Ectodermal cell (in vitro differentiated cells): ENCODE data around the gene GNA15.
"Not testable (repeated sequence)": the region's sequence is repeated elsewhere in the genome, so short reads cannot be mapped to it uniquely, and the experiment has no call there.

Experiments
- H3K27ac ChIP-seq: 2 replicates; pipeline ENCODE4 v1.7.0; 2013; ENCODE audit warnings: mild to moderate bottlenecking, low read depth, low read length; ENCODE audit not compliant: insufficient read depth, poor library complexity, severe bottlenecking
- H3K27me3 ChIP-seq: 2 replicates; pipeline ENCODE4 v1.7.0; 2013; ENCODE audit warnings: mild to moderate bottlenecking, low read length; ENCODE audit not compliant: insufficient read depth, control insufficient read depth, poor library complexity, severe bottlenecking
- H3K36me3 ChIP-seq: one replicate; pipeline ENCODE4 v1.7.0; 2013; ENCODE audit warnings: low read length; ENCODE audit not compliant: control insufficient read depth, insufficient read depth
- H3K4me1 ChIP-seq: one replicate; pipeline ENCODE4 v1.7.0; 2013; ENCODE audit warnings: low read length; ENCODE audit not compliant: control insufficient read depth, insufficient read depth
- H3K4me3 ChIP-seq: 2 replicates; pipeline ENCODE4 v1.7.0; 2013; ENCODE audit warnings: low read depth, low read length, control low read depth; ENCODE audit not compliant: insufficient read depth
- H3K9me3 ChIP-seq: 2 replicates; pipeline ENCODE4 v1.7.0; 2013; ENCODE audit warnings: mild to moderate bottlenecking, low read length, moderate library complexity; ENCODE audit not compliant: control insufficient read depth
- WGBS, 2 experiments: methylation state at CpG; one replicate each; pipeline ENCODE4 v1.1.7; 2013; ENCODE audit warnings: missing lambda C conversion rate in 2 of 2; 5-methylcytosine and 5-hydroxymethylcytosine counted together

The GNA15 gene

DNA sequence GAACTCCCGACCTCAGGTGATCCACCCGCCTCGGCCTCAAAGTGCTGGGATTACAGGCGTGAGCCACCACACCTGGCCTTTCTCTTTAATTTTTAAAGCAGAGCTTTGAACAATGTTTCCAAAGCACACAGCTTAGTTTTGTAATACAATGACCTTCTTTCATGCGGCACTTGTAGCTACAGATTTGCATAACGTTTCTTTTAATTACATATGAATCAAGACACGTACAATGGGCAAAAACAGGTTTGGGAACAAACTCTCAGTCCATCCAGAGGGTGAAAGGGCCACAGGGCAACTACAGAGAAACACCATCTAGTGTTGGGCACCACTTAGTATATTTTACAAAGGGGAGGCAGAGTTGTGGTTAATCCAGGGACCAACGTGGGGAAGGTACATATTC is 23.7 kb downstream of the GNA15 start:
- Histone ChIP-seq H3K9me3 (no peaks in the 10 kb centered on the region), H3K27ac (no peak overlapping the region), H3K4me3 (no peak overlapping the region), H3K4me1 (no peaks in the 10 kb centered on the region), H3K36me3 (no peaks in the 10 kb centered on the region), H3K27me3 (peaks cover 8% of the 10 kb centered on the region)
- WGBS, 2 experiments, result 72 to 75% methylated on average over 7 to 8 of the region's 8 CpGs

GRCh38 chr19:3160219-3160618 is 24.4 kb downstream of the GNA15 start:
- peaks cover 8% of the 10 kb centered on the region for H3K27me3 ChIP-seq
- H3K27ac ChIP-seq, result no peak overlapping the region
- H3K4me1 ChIP-seq, result no peaks in the 10 kb centered on the region
- no peaks in the 10 kb centered on the region for H3K9me3 ChIP-seq
- H3K4me3 ChIP-seq, result no peak overlapping the region
- H3K36me3 ChIP-seq, result no peaks in the 10 kb centered on the region
- WGBS, 2 experiments, result 76 to 85% methylated on average over 3 of the region's 3 CpGs

GRCh38 chr19:3161453-3161852 is 25.6 kb downstream of the GNA15 start:
- Histone ChIP-seq H3K27ac (no peak overlapping the region), H3K4me1 (no peaks in the 10 kb centered on the region), H3K27me3 (peaks cover 8% of the 10 kb centered on the region), H3K36me3 (no peaks in the 10 kb centered on the region), H3K4me3 (no peak overlapping the region), H3K9me3 (no peaks in the 10 kb centered on the region)
- 96 to 97% methylated on average over 4 of the region's 4 CpGs for whole genome bisulfite sequencing, 2 experiments

- H3K9me3 ChIP-seq, result no peaks in the 10 kb centered on the region
- WGBS, 2 experiments, result 74 to 81% methylated on average over 38 of the region's 38 CpGs
- no peaks in the 10 kb centered on the region for H3K36me3 ChIP-seq
- H3K27me3 ChIP-seq, result peaks cover 8% of the 10 kb centered on the region
- no peaks in the 10 kb centered on the region for H3K4me1 ChIP-seq
- H3K27ac ChIP-seq, result no peak overlapping the region
- H3K4me3 ChIP-seq, result no peak overlapping the region
Observed at GRCh38 chr19:3162418-3163229, 26.8 kb downstream of the GNA15 start.

DNA sequence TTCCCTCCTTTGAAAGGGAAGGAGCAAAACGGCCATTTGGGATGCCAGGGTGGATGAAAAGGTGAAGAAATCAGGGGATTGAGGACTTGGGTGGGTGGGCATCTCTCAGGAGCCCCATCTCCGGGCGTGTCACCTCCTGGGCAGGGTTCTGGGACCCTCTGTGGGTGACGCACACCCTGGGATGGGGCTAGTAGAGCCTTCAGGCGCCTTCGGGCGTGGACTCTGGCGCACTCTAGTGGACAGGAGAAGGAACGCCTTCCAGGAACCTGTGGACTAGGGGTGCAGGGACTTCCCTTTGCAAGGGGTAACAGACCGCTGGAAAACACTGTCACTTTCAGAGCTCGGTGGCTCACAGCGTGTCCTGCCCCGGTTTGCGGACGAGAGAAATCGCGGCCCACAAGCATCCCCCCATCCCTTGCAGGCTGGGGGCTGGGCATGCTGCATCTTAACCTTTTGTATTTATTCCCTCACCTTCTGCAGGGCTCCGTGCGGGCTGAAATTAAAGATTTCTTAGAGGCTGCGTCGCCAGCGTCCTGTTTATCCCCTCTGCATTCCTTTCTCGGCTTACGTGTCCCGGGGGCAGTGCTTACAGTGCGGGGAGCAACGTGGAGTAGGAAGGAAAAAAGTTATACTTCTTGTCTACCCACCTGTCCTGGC is 27.5 kb downstream of the GNA15 start:
- WGBS, 2 experiments, result 6 to 9% methylated on average over 27 of the region's 27 CpGs

GRCh38 chr19:3163943-3164342 is 28.1 kb downstream of the GNA15 start:
- Histone ChIP-seq H3K27ac (no peak overlapping the region), H3K27me3 (peaks cover 8% of the 10 kb centered on the region), H3K36me3 (no peaks in the 10 kb centered on the region), H3K9me3 (no peaks in the 10 kb centered on the region), H3K4me1 (no peaks in the 10 kb centered on the region), H3K4me3 (no peak overlapping the region)
- WGBS, 2 experiments, result 75 to 77% methylated on average over 7 of the region's 7 CpGs

More for the DNA sequence above, 27.5 kb downstream of the GNA15 start:
- no peak overlapping the region for H3K4me3 ChIP-seq
- no peaks in the 10 kb centered on the region for H3K4me1 ChIP-seq
- H3K9me3 ChIP-seq, result no peaks in the 10 kb centered on the region
- no peaks in the 10 kb centered on the region for H3K36me3 ChIP-seq
- no peak overlapping the region for H3K27ac ChIP-seq
- peaks cover 8% of the 10 kb centered on the region for H3K27me3 ChIP-seq

GRCh38 chr19:3167533-3168272 is 31.9 kb downstream of the GNA15 start:
- WGBS, 2 experiments, result 81 to 83% methylated on average over 13 of the region's 13 CpGs
- Histone ChIP-seq H3K4me3 (no peak overlapping the region), H3K4me1 (no peaks in the 10 kb centered on the region), H3K36me3 (no peaks in the 10 kb centered on the region), H3K27me3 (peaks cover 8% of the 10 kb centered on the region), H3K27ac (no peak overlapping the region), H3K9me3 (no peaks in the 10 kb centered on the region)

DNA sequence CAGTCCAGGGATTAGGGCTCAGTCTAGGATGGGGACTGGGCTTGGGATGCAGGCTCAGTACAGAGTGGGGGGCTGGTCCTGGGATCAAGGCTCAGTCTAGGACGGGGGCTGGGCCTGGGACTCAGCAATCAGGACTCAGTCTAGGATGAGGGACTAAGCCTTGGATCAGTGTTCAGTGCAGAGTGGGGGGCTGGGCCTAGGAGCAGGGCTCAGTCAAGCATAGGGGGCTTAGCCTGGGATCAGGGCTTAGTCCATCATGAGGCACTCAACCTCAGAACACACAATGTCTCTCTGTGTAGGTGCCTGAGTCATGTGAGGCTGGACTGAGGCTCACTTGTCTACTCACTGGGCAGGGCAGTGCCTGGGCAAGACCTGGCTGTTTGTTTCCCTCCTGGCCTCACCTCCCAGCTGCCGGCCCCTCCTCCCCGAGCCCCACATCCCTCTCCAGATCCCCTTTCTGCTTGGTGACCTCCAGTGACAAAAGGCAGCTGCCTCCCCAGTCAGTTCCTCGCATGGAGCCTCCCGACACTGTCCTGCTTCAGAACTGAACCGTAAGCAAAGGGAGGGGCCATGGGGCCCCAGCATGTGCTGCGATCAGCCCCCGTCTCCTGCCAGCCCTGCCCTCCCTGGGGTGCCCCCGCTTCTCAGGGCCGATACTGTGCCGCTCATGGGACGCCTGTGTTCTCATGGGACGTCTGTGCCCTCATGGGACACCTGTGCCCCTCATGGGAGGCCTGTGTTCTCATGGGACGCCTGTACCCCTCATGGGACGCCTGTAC is 36.2 kb downstream of the GNA15 start:
- Histone ChIP-seq H3K9me3 (no peaks in the 10 kb centered on the region), H3K4me3 (no peak overlapping the region)
- 86 to 89% methylated on average over 15 of the region's 15 CpGs for WGBS, 2 experiments

DNA sequence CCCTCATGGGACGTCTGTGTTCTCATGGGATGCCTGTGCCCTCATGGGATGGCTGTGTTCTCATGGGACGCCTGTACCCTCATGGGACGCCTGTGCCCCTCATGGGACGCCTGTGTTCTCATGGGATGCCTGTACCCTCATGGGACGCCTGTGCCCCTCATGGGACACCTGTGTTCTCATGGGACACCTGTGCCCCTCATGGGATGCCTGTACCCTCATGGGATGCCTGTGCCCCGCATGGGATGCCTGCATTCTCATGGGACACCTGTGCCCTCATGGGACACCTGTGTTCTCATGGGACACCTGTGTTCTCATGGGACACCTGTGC is 36.8 kb downstream of the GNA15 start:
- H3K27ac ChIP-seq, H3K4me3 ChIP-seq, H3K36me3 ChIP-seq, H3K4me1 ChIP-seq, H3K9me3 ChIP-seq, H3K27me3 ChIP-seq: not testable (repeated sequence)
- WGBS, 2 experiments, result 78 to 80% methylated on average over 6 of the region's 6 CpGs

More for the DNA sequence above, 36.2 kb downstream of the GNA15 start:
- H3K36me3 ChIP-seq, result no peaks in the 10 kb centered on the region
- H3K4me1 ChIP-seq, result no peaks in the 10 kb centered on the region
- no peak overlapping the region for H3K27ac ChIP-seq
- H3K27me3 ChIP-seq, result no peaks in the 10 kb centered on the region
